Neural crest cell (in vitro differentiated cells): Measurements from ENCODE around the gene GRWD1. TPM values are rescaled to one million over a fixed set of nuclear protein-coding genes. Genes with fewer than 3 reads are reported as not detected.

Experiments used
- DNase-seq: peaks from one replicate; pipeline ENCODE4 v3.0.0; 2021; ENCODE audit warnings: low read depth, mixed read lengths, low spot score
- H3K27ac Mint-ChIP-seq: one replicate; pipeline ENCODE4 v1.8.0; 2021; ENCODE audit warnings: mild to moderate bottlenecking, mixed read lengths; ENCODE audit not compliant: unreplicated experiment
- H3K27me3 Mint-ChIP-seq: 2 replicates; pipeline ENCODE4 v1.8.0; 2021; ENCODE audit warnings: low read depth, mild to moderate bottlenecking, mixed read lengths
- H3K36me3 Mint-ChIP-seq: 2 replicates; pipeline ENCODE4 v1.8.0; 2021; ENCODE audit warnings: low read depth, mild to moderate bottlenecking, mixed read lengths
- H3K4me1 Mint-ChIP-seq: 2 replicates; pipeline ENCODE4 v1.8.0; 2021; ENCODE audit warnings: mixed read lengths
- H3K4me3 Mint-ChIP-seq: one replicate; pipeline ENCODE4 v1.8.0; 2021; ENCODE audit warnings: mild to moderate bottlenecking, mixed read lengths
- H3K9me3 Mint-ChIP-seq: 2 replicates; pipeline ENCODE4 v1.8.0; 2021; ENCODE audit warnings: mixed read lengths
- total RNA-seq: library from RNA; stranded (reverse); gene quantifications from 2 replicates; pipeline ENCODE4 v1.2.1, GENCODE V29; 2021
- TF ChIP-seq, protein P1 (sequence below): fragments of 200-600 bp; sonication (generic); conservative IDR thresholded peaks from 2 replicates; pipeline ENCODE4 v1.5.0; 2021; ENCODE audit warnings: antibody characterized with exemption, mild to moderate bottlenecking

GRWD1 gene
- total RNA-seq, 1 donor from 2014 or later, result 56.1 TPM

DNA sequence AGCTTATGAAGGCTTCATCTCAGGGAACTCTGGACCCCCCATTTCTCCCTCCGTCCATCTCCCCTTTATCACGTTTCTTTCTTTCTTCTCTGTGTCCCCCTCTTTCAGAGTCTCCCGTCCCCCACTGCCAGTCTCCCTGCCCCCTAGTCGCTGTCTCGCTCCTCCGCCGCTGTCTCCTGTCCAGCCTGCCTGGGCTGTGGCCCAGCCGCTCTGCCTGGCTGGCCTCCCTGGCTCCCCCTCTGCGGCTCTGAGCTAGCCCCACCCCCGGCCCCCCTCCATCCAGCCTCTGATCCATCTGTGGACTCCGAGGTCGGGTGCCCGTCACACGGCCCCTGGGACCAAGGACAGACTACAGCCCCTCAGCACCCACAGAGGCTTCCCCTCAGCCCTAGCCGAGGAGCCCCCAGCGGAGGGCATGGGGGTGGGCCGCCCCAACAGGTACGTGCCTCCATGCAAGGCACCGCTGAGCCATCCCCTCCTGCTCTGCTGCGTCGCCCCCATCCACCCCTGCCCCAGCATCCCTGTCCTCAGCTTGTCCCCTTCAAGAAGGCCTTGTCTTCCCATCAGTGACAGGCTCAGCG lies 8.5 kb downstream of the GRWD1 start:
- Mint-ChIP-seq H3K9me3 (no peaks in the 10 kb centered on the region), H3K4me3 (no peak overlapping the region), H3K4me1 (peaks cover 13% of the 10 kb centered on the region), H3K27ac (no peak overlapping the region), H3K27me3 (no peaks in the 10 kb centered on the region), H3K36me3 (no peaks in the 10 kb centered on the region)
- no peak for DNase-seq
- TF ChIP-seq, protein P1, sequence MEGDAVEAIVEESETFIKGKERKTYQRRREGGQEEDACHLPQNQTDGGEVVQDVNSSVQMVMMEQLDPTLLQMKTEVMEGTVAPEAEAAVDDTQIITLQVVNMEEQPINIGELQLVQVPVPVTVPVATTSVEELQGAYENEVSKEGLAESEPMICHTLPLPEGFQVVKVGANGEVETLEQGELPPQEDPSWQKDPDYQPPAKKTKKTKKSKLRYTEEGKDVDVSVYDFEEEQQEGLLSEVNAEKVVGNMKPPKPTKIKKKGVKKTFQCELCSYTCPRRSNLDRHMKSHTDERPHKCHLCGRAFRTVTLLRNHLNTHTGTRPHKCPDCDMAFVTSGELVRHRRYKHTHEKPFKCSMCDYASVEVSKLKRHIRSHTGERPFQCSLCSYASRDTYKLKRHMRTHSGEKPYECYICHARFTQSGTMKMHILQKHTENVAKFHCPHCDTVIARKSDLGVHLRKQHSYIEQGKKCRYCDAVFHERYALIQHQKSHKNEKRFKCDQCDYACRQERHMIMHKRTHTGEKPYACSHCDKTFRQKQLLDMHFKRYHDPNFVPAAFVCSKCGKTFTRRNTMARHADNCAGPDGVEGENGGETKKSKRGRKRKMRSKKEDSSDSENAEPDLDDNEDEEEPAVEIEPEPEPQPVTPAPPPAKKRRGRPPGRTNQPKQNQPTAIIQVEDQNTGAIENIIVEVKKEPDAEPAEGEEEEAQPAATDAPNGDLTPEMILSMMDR, result no peak

DNA sequence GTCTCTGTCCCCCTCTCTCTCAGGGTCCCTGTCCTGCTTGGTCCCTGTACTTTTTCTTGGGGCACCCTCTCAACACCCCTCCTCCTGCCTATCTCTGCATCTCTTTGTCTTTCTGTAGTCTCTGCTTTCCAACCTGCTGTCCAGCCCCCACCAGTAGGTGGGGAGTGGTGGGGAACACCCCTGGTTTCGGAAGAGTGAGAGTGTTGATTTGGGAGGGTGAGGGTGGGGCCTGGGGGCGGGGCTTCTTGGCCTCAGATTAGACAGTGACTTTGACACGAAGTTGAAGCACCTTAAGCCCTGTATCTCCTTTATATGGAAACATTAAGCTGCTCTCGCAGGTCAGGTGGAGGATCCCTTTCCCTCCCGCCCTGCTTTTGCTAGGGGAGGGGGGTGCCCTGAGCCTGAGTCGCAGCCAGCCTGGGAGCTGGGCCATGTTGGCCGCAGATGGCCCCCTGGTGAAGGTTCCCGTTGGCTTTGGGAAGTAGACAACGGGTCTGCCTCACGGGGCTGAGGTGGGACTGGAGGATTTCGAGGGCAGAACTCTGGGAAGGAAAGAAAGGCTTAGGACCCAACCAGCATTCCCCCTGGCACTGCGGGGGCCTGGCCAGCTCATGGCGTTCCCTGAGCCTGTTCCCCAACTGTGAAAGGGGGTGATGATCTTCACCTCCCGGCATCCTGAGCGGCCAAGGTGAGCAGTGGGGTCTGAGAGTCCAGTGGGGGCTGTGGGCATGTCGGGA lies 9.6 kb downstream of the GRWD1 start, which contains the start of gene KCNJ14:
KCNJ14 (plus strand) TSS at position 404 of the 737 bp plus-strand sequence. CDS start 6,151 bp downstream, outside the sequence.
- H3K9me3 Mint-ChIP-seq, result no peaks in the 10 kb centered on the region

DNA sequence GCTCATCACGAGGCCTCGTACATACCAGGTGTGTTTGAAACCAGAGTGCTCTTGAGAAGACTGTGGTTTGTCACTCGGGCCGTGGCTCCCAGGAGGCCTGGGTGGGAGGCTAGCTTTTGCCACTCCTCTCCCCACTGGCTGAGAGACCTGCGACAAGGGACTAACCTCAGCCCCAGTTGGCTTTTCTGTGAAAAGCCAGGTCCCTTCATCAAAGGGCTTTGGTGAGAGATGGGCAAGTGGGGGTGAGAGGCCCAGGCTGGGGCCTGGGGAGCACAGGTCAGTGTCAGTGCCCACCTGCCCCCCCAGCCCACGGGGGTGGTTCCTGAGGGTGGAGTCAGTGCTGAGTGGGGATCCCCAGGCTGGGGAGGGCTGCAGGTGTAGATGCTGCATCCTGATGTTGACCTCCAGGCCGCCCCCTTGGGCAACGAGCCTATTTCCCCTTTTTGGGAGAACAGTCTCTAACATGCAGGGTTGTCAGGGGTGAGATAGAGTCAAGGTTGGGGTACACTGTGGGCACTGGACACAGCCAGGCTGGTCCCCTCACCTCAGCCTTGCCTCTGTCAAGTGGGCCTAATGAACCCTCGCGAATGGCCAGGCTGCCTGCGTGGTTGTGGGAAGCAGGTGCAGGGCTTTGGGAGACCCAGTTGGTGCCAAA lies 10.3 kb downstream of the GRWD1 start:
- H3K4me1 Mint-ChIP-seq, result peaks cover 13% of the 10 kb centered on the region
- no peak overlapping the region for H3K4me3 Mint-ChIP-seq
- H3K9me3 Mint-ChIP-seq, result no peaks in the 10 kb centered on the region
- DNase-seq, result no peak
- H3K27ac Mint-ChIP-seq, result no peak overlapping the region
- no peaks in the 10 kb centered on the region for H3K36me3 Mint-ChIP-seq
- H3K27me3 Mint-ChIP-seq, result no peaks in the 10 kb centered on the region
- TF ChIP-seq, protein P1, result no peak

More for the DNA sequence above, 9.6 kb downstream of the GRWD1 start, which contains the start of gene KCNJ14:
- TF ChIP-seq, protein P1, result no peak
- H3K27ac Mint-ChIP-seq, result peak within 1 kb of the TSS; percentile 57
- H3K4me1 Mint-ChIP-seq, result peaks cover 13% of the 10 kb centered on the region
- DNase-seq, result no peak
- H3K27me3 Mint-ChIP-seq, result no peaks in the 10 kb centered on the region
- no peaks in the 10 kb centered on the region for H3K36me3 Mint-ChIP-seq
- H3K4me3 Mint-ChIP-seq, result no peak within 1 kb of the TSS

- H3K4me3 Mint-ChIP-seq, result no peak overlapping the region
- H3K9me3 Mint-ChIP-seq, result no peaks in the 10 kb centered on the region
- no peak overlapping the region for H3K27ac Mint-ChIP-seq
- no peaks in the 10 kb centered on the region for H3K36me3 Mint-ChIP-seq
- TF ChIP-seq, protein P1, result no peak
- peaks cover 5% of the 10 kb centered on the region for H3K4me1 Mint-ChIP-seq
- H3K27me3 Mint-ChIP-seq, result no peaks in the 10 kb centered on the region
- no peak for DNase-seq
Observed at GRCh38 chr19:48456864-48457263, 11.1 kb downstream of the GRWD1 start.

- Mint-ChIP-seq H3K4me1 (peaks cover 5% of the 10 kb centered on the region), H3K36me3 (no peaks in the 10 kb centered on the region), H3K27ac (no peak overlapping the region), H3K4me3 (no peak overlapping the region), H3K9me3 (no peaks in the 10 kb centered on the region), H3K27me3 (no peaks in the 10 kb centered on the region)
- TF ChIP-seq, protein P1, result no peak
- DNase-seq, result no peak
Observed at GRCh38 chr19:48458016-48458415, 12.2 kb downstream of the GRWD1 start.
